Suprapubic skin (tissue), 4 donors: ENCODE data around the gene NPDC1.

Source experiments
- POLR2A ChIP-seq, 2 donors: fragments of 450-650 bp; IDR thresholded peaks; one replicate each; pipeline ENCODE4 v1.6.1; 2017; ENCODE audit warnings: antibody characterized with exemption in 2 of 2, mild to moderate bottlenecking in 2 of 2, moderate library complexity in 2 of 2
- POLR2AphosphoS5 ChIP-seq, 3 donors: sonication (generic); formaldehyde crosslinking; IDR thresholded peaks; one replicate each; pipeline ENCODE4 v1.6.1; 2017; ENCODE audit warnings: antibody characterized with exemption in 3 of 3
- TF ChIP-seq, protein P1 (sequence below), 2 donors: fragments of 200-600 bp in 1 of 2; fragments of 450-650 bp in 1 of 2; sonication (generic) in 1 of 2; IDR thresholded peaks; one replicate each; pipeline ENCODE4 v1.5.1; 2016 to 2019; ENCODE audit warnings: antibody characterized with exemption in 2 of 2, mild to moderate bottlenecking in 1 of 2, moderate library complexity in 1 of 2

DNA sequence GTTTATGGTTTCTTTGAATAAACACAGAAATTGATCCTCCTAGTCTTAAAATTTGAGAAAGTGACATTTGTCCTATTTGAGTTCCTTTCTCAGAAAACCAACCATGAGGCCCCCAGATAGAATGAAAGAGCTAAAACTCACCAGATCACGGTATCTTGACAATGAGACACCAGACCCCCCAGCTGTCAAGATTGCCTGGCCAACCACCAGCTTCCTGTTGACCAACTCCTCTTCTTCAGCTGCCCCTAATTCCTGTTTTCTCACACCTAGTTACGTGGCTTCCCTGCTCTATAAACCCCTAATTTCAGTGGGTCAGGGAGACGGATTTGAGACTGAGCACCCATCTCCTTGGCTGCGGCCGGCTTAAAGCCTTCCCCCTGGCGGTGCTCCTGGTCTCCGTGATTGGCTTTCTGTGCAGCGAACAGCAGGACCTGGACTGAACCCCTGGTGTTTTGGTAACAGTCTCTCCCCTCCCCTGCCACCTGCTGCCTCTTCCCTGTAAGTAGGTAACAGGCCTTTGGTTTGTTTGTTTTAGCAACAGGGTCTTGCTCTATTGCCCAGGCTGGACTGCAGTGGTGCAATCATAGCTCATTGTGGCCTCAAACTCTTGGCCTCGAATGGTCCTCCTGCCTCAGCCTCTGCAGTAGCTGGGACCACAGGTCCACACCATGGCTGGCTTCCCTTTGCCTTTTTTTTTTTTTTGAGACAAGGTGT lies 12.7 kb upstream of the NPDC1 start:
- TF ChIP-seq, protein P1, sequence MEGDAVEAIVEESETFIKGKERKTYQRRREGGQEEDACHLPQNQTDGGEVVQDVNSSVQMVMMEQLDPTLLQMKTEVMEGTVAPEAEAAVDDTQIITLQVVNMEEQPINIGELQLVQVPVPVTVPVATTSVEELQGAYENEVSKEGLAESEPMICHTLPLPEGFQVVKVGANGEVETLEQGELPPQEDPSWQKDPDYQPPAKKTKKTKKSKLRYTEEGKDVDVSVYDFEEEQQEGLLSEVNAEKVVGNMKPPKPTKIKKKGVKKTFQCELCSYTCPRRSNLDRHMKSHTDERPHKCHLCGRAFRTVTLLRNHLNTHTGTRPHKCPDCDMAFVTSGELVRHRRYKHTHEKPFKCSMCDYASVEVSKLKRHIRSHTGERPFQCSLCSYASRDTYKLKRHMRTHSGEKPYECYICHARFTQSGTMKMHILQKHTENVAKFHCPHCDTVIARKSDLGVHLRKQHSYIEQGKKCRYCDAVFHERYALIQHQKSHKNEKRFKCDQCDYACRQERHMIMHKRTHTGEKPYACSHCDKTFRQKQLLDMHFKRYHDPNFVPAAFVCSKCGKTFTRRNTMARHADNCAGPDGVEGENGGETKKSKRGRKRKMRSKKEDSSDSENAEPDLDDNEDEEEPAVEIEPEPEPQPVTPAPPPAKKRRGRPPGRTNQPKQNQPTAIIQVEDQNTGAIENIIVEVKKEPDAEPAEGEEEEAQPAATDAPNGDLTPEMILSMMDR (IDR thresholded peaks at IDR 0.05), result no peak
- TF ChIP-seq POLR2A (IDR thresholded peaks at IDR 0.05) (no peak), POLR2AphosphoS5 (IDR thresholded peaks at IDR 0.05) (no peak)
